Measurements from ENCODE around the gene PLEKHM3.

PLEKHM3 gene

DNA sequence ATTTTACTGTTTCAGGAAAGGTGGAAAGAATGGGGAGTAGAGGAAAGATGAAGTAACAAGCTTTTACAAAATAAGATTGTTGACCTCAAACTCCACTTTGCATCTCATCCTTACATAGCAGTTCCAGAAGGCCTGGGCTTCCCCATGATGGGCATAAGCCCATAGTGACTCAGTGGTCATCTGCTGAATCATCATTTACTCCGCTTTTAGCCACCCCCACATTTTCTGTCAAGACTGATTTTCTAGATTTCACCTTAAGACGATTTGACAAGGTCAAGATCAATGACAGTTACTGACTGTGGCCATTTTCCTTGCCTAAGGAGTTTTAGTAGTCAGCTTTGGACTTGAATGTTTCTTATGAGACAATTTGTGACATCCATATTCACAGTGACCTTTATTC is 49.4 kb downstream of the PLEKHM3 start:
- H3K4me1 ChIP-seq (ENCODE audit: control insufficient read depth, insufficient read depth, low read length): no peaks in the 10 kb centered on the region
- TF ChIP-seq SCRT2 (tag by site-specific recombination; IDR thresholded peaks at IDR 0.05) (no peak), REST (tag by site-specific recombination; IDR thresholded peaks at IDR 0.05) (no peak), ZBTB21 (tag by site-specific recombination; IDR thresholded peaks at IDR 0.05) (no peak), KLF17 (tag by site-specific recombination; IDR thresholded peaks at IDR 0.05) (no peak), ZNF138 (tag by site-specific recombination; IDR thresholded peaks at IDR 0.05; ENCODE audit: borderline replicate concordance) (no peak), ZBTB7A (tag by site-specific recombination; IDR thresholded peaks at IDR 0.05; ENCODE audit: low read depth) (no peak)
- ChIA-PET CTCF (interaction anchor here (0.7 to 6.3 kb wide), 8 partner anchors 9 to 230 kb away, joined by 3 to 30 read pairs (median 3); no protein-coding TSS in a partner anchor), POLR2A (interaction anchor here (0.6 to 0.7 kb wide), 2 partner anchors 20 to 53 kb away, joined by 3 to 4 read pairs; no protein-coding TSS in a partner anchor)
- no peaks in the 10 kb centered on the region for H3K9me3 ChIP-seq (ENCODE audit: control insufficient read depth, insufficient read depth, low read depth, low read length)
- H3K27ac ChIP-seq (ENCODE audit: extremely low read depth, low read depth, low read length): no peak overlapping the region
- H3K4me3 ChIP-seq (ENCODE audit: low read depth, low read length): no peak overlapping the region
- peaks cover 0 to 13% of the 10 kb centered on the region in 2 experiments; a peak in 1 of 3 replicates for H3K36me3 ChIP-seq (ENCODE audit: control insufficient read depth in 2 of 2, insufficient read depth in 1 of 2, low read length in 2 of 2)

DNA sequence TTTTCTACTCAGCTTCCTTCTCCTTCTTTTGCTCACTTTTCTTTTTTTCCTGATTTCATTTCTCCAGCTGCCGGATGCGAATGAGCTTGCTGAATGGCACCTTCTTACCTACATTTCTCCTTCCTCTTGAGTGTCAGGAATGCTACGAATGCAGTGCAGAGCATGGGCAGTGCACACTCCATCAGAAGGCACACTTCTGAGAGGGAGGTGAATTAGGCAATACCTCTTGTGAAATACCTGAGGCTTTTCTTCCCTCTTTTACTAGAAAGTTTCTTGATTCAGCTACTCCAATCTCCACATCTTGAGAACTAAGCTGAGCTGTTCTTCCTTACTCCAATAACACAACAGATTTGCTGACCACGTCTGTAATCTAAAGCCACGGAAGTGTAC is 51.1 kb downstream of the PLEKHM3 start:
- TF ChIP-seq ZBTB20 (tag by site-specific recombination; IDR thresholded peaks at IDR 0.05): no peak
- peak; percentile 41; the same call in 1 of the 2 replicates for TF ChIP-seq ZNF394 (tag by site-specific recombination; IDR thresholded peaks at IDR 0.05; ENCODE audit: borderline replicate concordance)
- no peak for TF ChIP-seq ZNF24 (tag by site-specific recombination; IDR thresholded peaks at IDR 0.05)
- TF ChIP-seq TRIM28 (IDR thresholded peaks at IDR 0.05; ENCODE audit: borderline replicate concordance, low read length): no peak
- no peak overlapping the region for H3K4me3 ChIP-seq (ENCODE audit: low read depth, low read length)

GRCh38 chr2:207970826-207971180 is 54.5 kb downstream of the PLEKHM3 start:
- no peaks in the 10 kb centered on the region for H3K9me3 ChIP-seq (ENCODE audit: control insufficient read depth, insufficient read depth, low read depth, low read length)
- peaks cover 18% of the 10 kb centered on the region for H3K4me1 ChIP-seq (ENCODE audit: control insufficient read depth, insufficient read depth, low read length)
- H3K36me3 ChIP-seq (ENCODE audit: control insufficient read depth in 2 of 2, insufficient read depth in 1 of 2, low read length in 2 of 2): no peaks in the 10 kb centered on the region
- H3K4me3 ChIP-seq (ENCODE audit: low read depth, low read length): no peak overlapping the region
- POLR2A ChIA-PET: no interaction called here
- CTCF ChIA-PET: interaction anchor here (0.6 to 6.3 kb wide), 6 partner anchors 28 to 225 kb away, joined by 3 to 27 read pairs (median 3); no protein-coding TSS in a partner anchor
- TF ChIP-seq, protein P1, sequence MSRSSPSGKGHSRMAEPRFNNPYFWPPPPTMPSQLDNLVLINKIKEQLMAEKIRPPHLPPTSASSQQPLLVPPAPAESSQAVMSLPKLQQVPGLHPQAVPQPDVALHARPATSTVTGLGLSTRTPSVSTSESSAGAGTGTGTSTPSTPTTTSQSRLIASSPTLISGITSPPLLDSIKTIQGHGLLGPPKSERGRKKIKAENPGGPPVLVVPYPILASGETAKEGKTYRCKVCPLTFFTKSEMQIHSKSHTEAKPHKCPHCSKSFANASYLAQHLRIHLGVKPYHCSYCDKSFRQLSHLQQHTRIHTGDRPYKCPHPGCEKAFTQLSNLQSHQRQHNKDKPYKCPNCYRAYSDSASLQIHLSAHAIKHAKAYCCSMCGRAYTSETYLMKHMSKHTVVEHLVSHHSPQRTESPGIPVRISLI (tag by site-specific recombination; IDR thresholded peaks at IDR 0.05): no peak
- 0 out of 2 replicates have a peak, but pooled peaks have one; percentile 20 for TF ChIP-seq SP7 (tag by site-specific recombination; IDR thresholded peaks at IDR 0.05)
- no peak for TF ChIP-seq KLF17 (tag by site-specific recombination; IDR thresholded peaks at IDR 0.05)
- no peak for TF ChIP-seq HOXC10 (CRISPR knock-in tag; IDR thresholded peaks at IDR 0.05)
- no peak for TF ChIP-seq ZNF121 (tag by site-specific recombination; IDR thresholded peaks at IDR 0.05)
- TF ChIP-seq ZNF488 (tag by site-specific recombination; IDR thresholded peaks at IDR 0.05): no peak
- no peak for TF ChIP-seq TRIM28 (IDR thresholded peaks at IDR 0.05; ENCODE audit: borderline replicate concordance, low read length)
- TF ChIP-seq PBX3 (CRISPR knock-in tag; IDR thresholded peaks at IDR 0.05): no peak
- no peak for TF ChIP-seq ZNF366 (tag by site-specific recombination; conservative IDR thresholded peaks at IDR 0.05)
- TF ChIP-seq, protein P2, sequence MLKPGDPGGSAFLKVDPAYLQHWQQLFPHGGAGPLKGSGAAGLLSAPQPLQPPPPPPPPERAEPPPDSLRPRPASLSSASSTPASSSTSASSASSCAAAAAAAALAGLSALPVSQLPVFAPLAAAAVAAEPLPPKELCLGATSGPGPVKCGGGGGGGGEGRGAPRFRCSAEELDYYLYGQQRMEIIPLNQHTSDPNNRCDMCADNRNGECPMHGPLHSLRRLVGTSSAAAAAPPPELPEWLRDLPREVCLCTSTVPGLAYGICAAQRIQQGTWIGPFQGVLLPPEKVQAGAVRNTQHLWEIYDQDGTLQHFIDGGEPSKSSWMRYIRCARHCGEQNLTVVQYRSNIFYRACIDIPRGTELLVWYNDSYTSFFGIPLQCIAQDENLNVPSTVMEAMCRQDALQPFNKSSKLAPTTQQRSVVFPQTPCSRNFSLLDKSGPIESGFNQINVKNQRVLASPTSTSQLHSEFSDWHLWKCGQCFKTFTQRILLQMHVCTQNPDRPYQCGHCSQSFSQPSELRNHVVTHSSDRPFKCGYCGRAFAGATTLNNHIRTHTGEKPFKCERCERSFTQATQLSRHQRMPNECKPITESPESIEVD (tag by site-specific recombination; IDR thresholded peaks at IDR 0.05): peak; percentile 79
- no peak overlapping the region for H3K27ac ChIP-seq (ENCODE audit: extremely low read depth, low read depth, low read length)

More for the DNA sequence above, 51.1 kb downstream of the PLEKHM3 start:
- H3K9me3 ChIP-seq (ENCODE audit: control insufficient read depth, insufficient read depth, low read depth, low read length): no peaks in the 10 kb centered on the region
- peaks cover 0 to 13% of the 10 kb centered on the region in 2 experiments; a peak in 1 of 3 replicates for H3K36me3 ChIP-seq (ENCODE audit: control insufficient read depth in 2 of 2, insufficient read depth in 1 of 2, low read length in 2 of 2)
- no peak overlapping the region for H3K27ac ChIP-seq (ENCODE audit: extremely low read depth, low read depth, low read length)
- peaks cover 14% of the 10 kb centered on the region for H3K4me1 ChIP-seq (ENCODE audit: control insufficient read depth, insufficient read depth, low read length)
- ChIA-PET CTCF (interaction anchor here (0.7 to 6.3 kb wide), 16 partner anchors 12 to 348 kb away, joined by 3 to 30 read pairs (median 6); no protein-coding TSS in a partner anchor), POLR2A (interaction anchor here (0.7 to 1.2 kb wide), 2 partner anchors 208 to 228 kb away, joined by 3 read pairs; no protein-coding TSS in a partner anchor)
